K562 (cell line): ENCODE results near the gene LAPTM5. TPM values are rescaled to one million over a fixed set of nuclear protein-coding genes. Genes with fewer than 3 reads are reported as not detected.

ENCODE experiments used
- ARID4B ChIP-seq: sonication (generic); formaldehyde crosslinking; IDR thresholded peaks from 2 replicates; pipeline ENCODE4 v1.8.0; 2022; ENCODE audit warnings: mild to moderate bottlenecking, missing genetic modification reagents
- CBX1 ChIP-seq: sonication (generic); IDR thresholded peaks from 2 replicates; pipeline ENCODE4 v1.6.1; 2016; ENCODE audit warnings: antibody characterized with exemption, low read depth, mild to moderate bottlenecking
- HNRNPLL ChIP-seq: fragments of 200-400 bp; formaldehyde crosslinking; IDR thresholded peaks from 2 replicates; pipeline ENCODE4 v1.6.1; 2017; ENCODE audit warnings: low read length, low read depth, mild to moderate bottlenecking; ENCODE audit not compliant: poor library complexity, severe bottlenecking
- IRF2 ChIP-seq: sonication (generic); formaldehyde crosslinking; IDR thresholded peaks from 2 replicates; pipeline ENCODE4 v1.8.1; 2022; ENCODE audit warnings: mild to moderate bottlenecking, missing genetic modification reagents
- KLF10 ChIP-seq: fragments of 250-450 bp; sonication (Bioruptor Pico); IDR thresholded peaks from 2 replicates; pipeline ENCODE4 v1.6.1; 2021; ENCODE audit warnings: matching md5 sums
- MLX ChIP-seq, 2 experiments: fragments of 450-650 bp in 1 of 2; sonication (generic) in 1 of 2; formaldehyde crosslinking; conservative IDR thresholded peaks; 2 replicates each; pipeline versions ENCODE4 v1.4.0 to v1.8.1; 2020 to 2022; ENCODE audit warnings: mild to moderate bottlenecking in 1 of 2, missing genetic modification reagents in 1 of 2
- PPARD ChIP-seq: fragments of 250-450 bp; sonication (Bioruptor Pico); IDR thresholded peaks from 2 replicates; pipeline ENCODE4 v1.8.0; 2022; ENCODE audit warnings: inconsistent platforms, mild to moderate bottlenecking, moderate library complexity
- SMAD1 ChIP-seq: fragments of 150-350 bp; IDR thresholded peaks from 2 replicates; pipeline ENCODE4 v1.6.1; 2014; ENCODE audit warnings: low read length, low read depth; ENCODE audit not compliant: partially characterized antibody
- SMAD3 ChIP-seq: fragments of 450-650 bp; formaldehyde crosslinking; conservative IDR thresholded peaks from 2 replicates; pipeline ENCODE4 v1.4.0; 2020; ENCODE audit warnings: mild to moderate bottlenecking
- SUPT5H ChIP-seq: fragments of 450-650 bp; IDR thresholded peaks from 2 replicates; pipeline ENCODE4 v1.6.1; 2016
- USF2 ChIP-seq: sonication (generic); formaldehyde crosslinking; IDR thresholded peaks from 2 replicates; pipeline ENCODE4 v1.5.0; 2020; ENCODE audit warnings: missing genetic modification reagents
- XRCC4 ChIP-seq: IDR thresholded peaks from one replicate; pipeline ENCODE4 v1.6.1; 2011; ENCODE audit not compliant: insufficient read depth, insufficient read length; ENCODE audit errors: extremely low read depth
- ZC3H11A ChIP-seq: IDR thresholded peaks from 2 replicates; pipeline ENCODE4 v1.6.1; 2012; ENCODE audit warnings: low read depth, low read length, improper control_type of control experiment
- ZNF184 ChIP-seq: sonication (generic); formaldehyde crosslinking; IDR thresholded peaks from 2 replicates; pipeline ENCODE4 v1.5.0; 2020; ENCODE audit warnings: missing genetic modification reagents
- ZNF217 ChIP-seq: sonication (generic); formaldehyde crosslinking; IDR thresholded peaks from 2 replicates; pipeline ENCODE4 v1.8.0; 2022; ENCODE audit warnings: mild to moderate bottlenecking, missing genetic modification reagents
- ZNF239 ChIP-seq: fragments of 250-450 bp; sonication (Bioruptor Pico); IDR thresholded peaks from 2 replicates; pipeline ENCODE4 v1.4.0; 2020; ENCODE audit warnings: mild to moderate bottlenecking
- ZNF584 ChIP-seq: fragments of 200-800 bp; sonication (Bioruptor generic); IDR thresholded peaks from 2 replicates; pipeline ENCODE4 v1.6.1; 2016; ENCODE audit warnings: low read depth, mild to moderate bottlenecking, missing genetic modification characterization, missing compliant biosample characterization
- ZNF778 ChIP-seq: fragments of 450-650 bp; formaldehyde crosslinking; IDR thresholded peaks from 2 replicates; pipeline ENCODE4 v1.4.0; 2020; ENCODE audit warnings: mild to moderate bottlenecking, moderate library complexity
- polyA plus RNA-seq, 8 experiments: library from polyadenylated mRNA; depleted of rRNA in 4 of 8; stranded (reverse) in 5 of 8; unstranded in 3 of 8; fragments of >200 nt; fragmentation: Nextera tagmentation in 2 of 8; fragmentation: Illumina TruSeq in 1 of 8; extraction: Ambion mirVana in 2 of 8; extraction: Trizol in 1 of 8; gene quantifications; 2 replicates each; pipeline versions ENCODE4 v1.2.1 to v1.2.3, GENCODE V29; 2011 to 2014; ENCODE audit warnings: inconsistent platforms in 1 of 8, missing spikeins in 1 of 8
- total RNA-seq, 7 experiments: library from RNA; depleted of rRNA in 6 of 7; stranded (reverse); fragments of >200 nt in 6 of 7; fragmentation: Illumina TruSeq in 2 of 7; extraction: Trizol in 2 of 7; gene quantifications; 2 replicates each; pipeline versions ENCODE4 v1.2.1 to v1.2.3, GENCODE V29; 2011 to 2021; ENCODE audit warnings: low replicate concordance in 1 of 7
- TF ChIP-seq, protein P1 (sequence below): IDR thresholded peaks from 2 replicates; pipeline ENCODE4 v1.6.1; 2011; ENCODE audit not compliant: insufficient read length; ENCODE audit errors: extremely low read depth
- TF ChIP-seq, protein P2 (sequence below): IDR thresholded peaks from 2 replicates; pipeline ENCODE4 v1.6.1; 2016; ENCODE audit warnings: missing genetic modification characterization, missing compliant biosample characterization

The LAPTM5 gene
- total and polyA plus RNA-seq, 9 of the 15 experiments (the other 6 are each of a cell fraction or from before 2014, with no cell fraction given): 2.4 to 47.3 (median 20.3) TPM

DNA sequence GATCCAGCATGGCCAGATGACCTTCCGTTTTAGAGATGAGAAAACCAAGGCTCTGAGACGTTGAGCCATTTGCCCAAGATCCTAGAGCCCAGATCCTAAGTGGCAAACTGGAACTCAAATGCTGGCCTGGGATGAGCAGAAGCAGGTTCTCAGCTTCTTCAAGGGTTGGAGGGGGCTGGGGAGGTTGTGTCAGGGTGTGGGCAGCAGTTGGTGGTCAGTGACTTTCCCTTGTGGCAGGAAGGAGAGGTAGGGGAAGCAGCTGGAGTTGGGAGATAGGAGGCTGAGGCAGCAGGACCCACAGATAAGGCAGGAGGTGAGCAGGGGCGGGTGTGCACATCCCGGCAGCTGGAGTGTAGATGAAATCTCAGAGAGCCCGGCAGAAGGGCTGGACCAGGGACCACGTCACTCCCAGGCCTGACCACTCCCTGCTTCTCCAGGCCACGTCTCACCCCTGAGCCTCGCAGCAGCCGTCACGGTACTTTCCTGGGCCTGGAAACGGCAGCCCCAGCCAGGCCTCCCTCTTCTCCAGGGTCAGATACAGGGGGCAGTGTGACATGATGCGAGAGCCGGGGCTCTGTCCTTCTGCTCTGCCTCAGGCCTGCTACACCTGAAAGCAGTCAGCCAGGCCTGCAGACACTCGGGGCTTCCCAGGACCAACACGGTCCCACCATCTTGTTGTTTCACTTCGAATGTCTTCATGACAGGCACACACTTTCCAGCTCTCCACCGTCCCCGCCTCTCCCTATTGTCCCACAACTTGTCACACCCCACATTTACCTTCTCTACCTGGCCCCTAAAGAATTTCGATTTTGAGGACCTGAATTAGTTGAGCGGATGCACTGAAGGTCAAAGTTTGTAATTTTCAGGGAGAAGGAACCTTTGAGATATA, 11.5 kb upstream of the LAPTM5 start (continued):
- peak; percentile 85 for TF ChIP-seq ARID4B
- TF ChIP-seq USF2 (CRISPR knock-in tag): no peak
- no peak for TF ChIP-seq ZC3H11A
- TF ChIP-seq SMAD1: peak; percentile 98
- no peak for TF ChIP-seq PPARD (CRISPR knock-in tag)
- no peak for TF ChIP-seq XRCC4
- TF ChIP-seq MLX (CRISPR knock-in tag; conservative IDR thresholded peaks at IDR 0.05): 0 out of 4 replicates have a peak, but pooled peaks of 1 of the 2 experiments have one; percentile 36
- TF ChIP-seq SUPT5H: peak; percentile 65
- TF ChIP-seq CBX1: peak; percentile 85
- TF ChIP-seq HNRNPLL: no peak
- TF ChIP-seq, protein P1, sequence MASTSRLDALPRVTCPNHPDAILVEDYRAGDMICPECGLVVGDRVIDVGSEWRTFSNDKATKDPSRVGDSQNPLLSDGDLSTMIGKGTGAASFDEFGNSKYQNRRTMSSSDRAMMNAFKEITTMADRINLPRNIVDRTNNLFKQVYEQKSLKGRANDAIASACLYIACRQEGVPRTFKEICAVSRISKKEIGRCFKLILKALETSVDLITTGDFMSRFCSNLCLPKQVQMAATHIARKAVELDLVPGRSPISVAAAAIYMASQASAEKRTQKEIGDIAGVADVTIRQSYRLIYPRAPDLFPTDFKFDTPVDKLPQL: no peak
- TF ChIP-seq ZNF184 (CRISPR knock-in tag): no peak
- TF ChIP-seq, protein P2, sequence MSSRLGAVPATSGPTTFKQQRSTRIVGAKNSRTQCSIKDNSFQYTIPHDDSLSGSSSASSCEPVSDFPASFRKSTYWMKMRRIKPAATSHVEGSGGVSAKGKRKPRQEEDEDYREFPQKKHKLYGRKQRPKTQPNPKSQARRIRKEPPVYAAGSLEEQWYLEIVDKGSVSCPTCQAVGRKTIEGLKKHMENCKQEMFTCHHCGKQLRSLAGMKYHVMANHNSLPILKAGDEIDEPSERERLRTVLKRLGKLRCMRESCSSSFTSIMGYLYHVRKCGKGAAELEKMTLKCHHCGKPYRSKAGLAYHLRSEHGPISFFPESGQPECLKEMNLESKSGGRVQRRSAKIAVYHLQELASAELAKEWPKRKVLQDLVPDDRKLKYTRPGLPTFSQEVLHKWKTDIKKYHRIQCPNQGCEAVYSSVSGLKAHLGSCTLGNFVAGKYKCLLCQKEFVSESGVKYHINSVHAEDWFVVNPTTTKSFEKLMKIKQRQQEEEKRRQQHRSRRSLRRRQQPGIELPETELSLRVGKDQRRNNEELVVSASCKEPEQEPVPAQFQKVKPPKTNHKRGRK: no peak
- TF ChIP-seq ZNF239 (CRISPR knock-in tag): peak; percentile 84
- no peak for TF ChIP-seq KLF10
- no peak for TF ChIP-seq IRF2 (CRISPR knock-in tag)
- TF ChIP-seq SMAD3 (CRISPR knock-in tag): peak; percentile 93
- TF ChIP-seq ZNF217 (CRISPR knock-in tag): no peak
- TF ChIP-seq ZNF778 (CRISPR knock-in tag): no peak
- peak; percentile 98 for TF ChIP-seq ZNF584
